ENCODE measurements around the gene ABHD17B. TPM values are rescaled to one million over a fixed set of nuclear protein-coding genes. Genes with fewer than 3 reads are reported as not detected.

The ABHD17B gene
- polyA plus RNA-seq, 4 donors = 28.3 to 30.8 (median 29.7) TPM

DNA sequence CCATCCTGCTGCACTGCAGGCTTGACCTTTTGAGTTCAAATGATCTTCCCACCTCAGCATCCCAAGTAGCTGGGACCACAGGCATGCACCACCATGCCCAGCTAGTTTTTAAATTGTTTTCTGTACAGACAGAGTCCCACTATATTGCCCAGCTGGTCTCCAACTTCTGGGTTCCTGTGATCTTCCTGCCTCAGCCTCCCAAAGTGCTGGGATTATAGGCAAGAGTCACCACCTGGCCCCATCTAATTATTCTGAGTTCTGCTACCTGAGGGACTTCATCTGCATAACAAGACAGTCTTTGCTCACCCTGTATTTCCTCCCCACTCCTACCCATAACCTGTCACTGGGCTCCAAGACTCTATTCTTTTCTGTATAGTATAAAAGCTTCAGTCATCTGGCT lies 88.1 kb downstream of the ABHD17B start:
- DNase-seq (ENCODE audit: low read depth in 4 of 4, low spot score in 3 of 4) = no peak

- no peak for DNase-seq (ENCODE audit: low read depth in 4 of 4, low spot score in 3 of 4)
These were observed 88.5 kb downstream of the ABHD17B start for GRCh38 chr9:71822456-71822855.

- no peak for DNase-seq (ENCODE audit: low read depth in 4 of 4, low spot score in 3 of 4)
These were observed 89.6 kb downstream of the ABHD17B start for GRCh38 chr9:71821405-71821804.

DNA sequence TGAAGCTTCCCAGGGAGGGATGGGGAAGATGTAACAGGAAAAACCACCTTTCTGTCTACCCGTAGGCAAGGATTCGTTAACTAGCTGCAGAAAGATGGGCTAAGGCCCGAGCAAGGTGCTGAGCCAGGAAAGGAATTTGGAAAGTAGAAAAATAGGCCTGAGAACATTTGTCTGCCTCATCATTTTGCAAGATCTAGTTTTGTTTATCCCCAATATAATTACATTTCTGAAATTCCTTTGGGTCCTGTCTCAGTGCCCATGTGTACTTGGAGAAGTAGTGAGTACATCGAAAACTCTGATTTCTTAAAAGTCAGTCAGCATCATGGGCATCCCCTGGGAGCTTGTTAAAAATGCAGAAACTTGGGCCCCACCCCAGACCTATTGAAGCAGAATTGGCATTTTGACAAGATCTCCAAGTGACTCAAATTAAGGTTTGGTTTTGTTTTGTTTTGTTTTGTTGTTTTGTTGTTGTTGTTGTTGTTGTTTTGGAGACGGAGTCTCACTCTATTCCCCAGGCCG lies 90.5 kb downstream of the ABHD17B start:
- DNase-seq (ENCODE audit: low read depth in 4 of 4, low spot score in 3 of 4) = no peak

GRCh38 chr9:71819115-71819739 lies 91.8 kb downstream of the ABHD17B start:
- peak in 1 of 4 donors; percentile 14 for DNase-seq (ENCODE audit: low read depth in 4 of 4, low spot score in 3 of 4)

DNA sequence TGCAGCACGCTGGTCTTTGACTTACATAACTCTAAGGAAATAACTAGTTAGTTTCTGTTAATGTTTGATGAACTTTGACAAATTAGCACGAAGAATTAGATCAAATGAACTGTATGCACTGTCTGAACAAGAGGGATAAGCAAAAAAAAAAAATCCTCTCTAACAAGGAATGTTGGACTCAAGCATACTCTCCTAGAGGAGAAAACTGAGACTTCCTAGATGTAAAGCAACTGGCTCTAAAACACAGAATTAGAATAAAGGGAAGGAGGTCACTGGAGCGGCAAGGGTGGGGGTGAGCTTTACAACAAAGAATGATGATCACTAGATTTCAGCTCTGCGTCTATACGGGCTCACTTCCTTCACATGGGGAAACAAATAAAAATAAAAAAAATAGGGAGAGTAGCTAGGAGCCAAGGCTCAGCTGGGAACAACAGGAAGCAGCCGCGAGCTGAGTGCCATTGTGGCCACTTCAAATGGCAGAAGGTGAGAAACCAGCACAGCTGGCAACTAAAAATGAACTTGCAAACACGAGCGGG lies 94.0 kb downstream of the ABHD17B start:
- no peak for DNase-seq (ENCODE audit: low read depth in 4 of 4, low spot score in 3 of 4)

Other genes with a start within 250 kb of the ABHD17B start
- gene CEMIP2, start 142.7 kb downstream of the ABHD17B start, polyA plus RNA-seq (ENCODE audit: insufficient read length in 4 of 4) = 10 to 100 TPM; 16.2 to 35.1 (median 27.5) TPM
- gene C9orf85, start 446 bp upstream of the ABHD17B start, polyA plus RNA-seq (ENCODE audit: insufficient read length in 4 of 4) = 10 to 100 TPM; 16.7 to 21.7 (median 17.4) TPM
- not detected for gene C9orf57, start 149.4 kb upstream of the ABHD17B start, polyA plus RNA-seq (ENCODE audit: insufficient read length in 4 of 4)
- gene GDA, start 238.2 kb upstream of the ABHD17B start, polyA plus RNA-seq (ENCODE audit: insufficient read length in 4 of 4) = 10 to 100 TPM in 1 of 4 donors, 1 to 10 TPM in 1, under 1 TPM in 2; 0.23 to 14.4 (median 0.87) TPM